ENCODE results near the gene RHOU. TPM values are rescaled to one million over a fixed set of nuclear protein-coding genes. Genes with fewer than 3 reads are reported as not detected.

The RHOU gene
- total and polyA plus RNA-seq, 2 donors (not counting 3 experiments of a cell fraction or from before 2014, with no cell fraction given), result 0.04 to 0.40 TPM

DNA sequence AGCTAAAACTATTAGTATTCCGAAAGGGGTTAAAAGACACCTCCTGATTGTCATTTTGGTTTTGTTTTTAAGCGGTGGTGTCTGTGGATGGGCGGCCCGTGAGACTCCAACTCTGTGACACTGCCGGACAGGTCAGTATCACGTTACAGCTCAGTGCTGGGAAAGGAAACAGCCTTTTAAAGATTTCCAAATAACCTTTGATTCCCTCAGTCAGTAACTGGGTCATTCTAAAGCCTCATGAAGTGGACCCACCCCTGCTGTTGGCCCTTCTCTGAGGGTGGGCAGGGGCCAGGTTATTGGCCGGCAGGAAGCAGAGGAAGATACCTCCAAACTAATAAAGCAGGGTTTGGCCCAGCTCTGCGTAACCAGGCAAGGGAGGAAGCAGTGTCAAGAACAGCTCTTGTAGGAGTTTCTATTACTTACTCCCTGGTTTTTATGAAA, 2.3 kb downstream of the RHOU start:
- H3K4me2 ChIP-seq (ENCODE audit: insufficient read depth, low read length), result no peak overlapping the region
- no peak overlapping the region for H3K9ac ChIP-seq (replicated peaks; ENCODE audit: extremely low read depth, insufficient read depth, low read length)
- H3K36me3 ChIP-seq (ENCODE audit: control insufficient read depth in 2 of 2, extremely low read depth in 1 of 2, insufficient read depth in 2 of 2, low read length in 2 of 2), result no peaks in the 10 kb centered on the region
- no peak for TF ChIP-seq GATA2 (IDR thresholded peaks at IDR 0.05; ENCODE audit: insufficient read depth, insufficient read length, low read depth, low read length)
- TF ChIP-seq FOS (IDR thresholded peaks at IDR 0.05; ENCODE audit: borderline replicate concordance, insufficient read depth, low read length), result no peak
- TF ChIP-seq, protein P1, sequence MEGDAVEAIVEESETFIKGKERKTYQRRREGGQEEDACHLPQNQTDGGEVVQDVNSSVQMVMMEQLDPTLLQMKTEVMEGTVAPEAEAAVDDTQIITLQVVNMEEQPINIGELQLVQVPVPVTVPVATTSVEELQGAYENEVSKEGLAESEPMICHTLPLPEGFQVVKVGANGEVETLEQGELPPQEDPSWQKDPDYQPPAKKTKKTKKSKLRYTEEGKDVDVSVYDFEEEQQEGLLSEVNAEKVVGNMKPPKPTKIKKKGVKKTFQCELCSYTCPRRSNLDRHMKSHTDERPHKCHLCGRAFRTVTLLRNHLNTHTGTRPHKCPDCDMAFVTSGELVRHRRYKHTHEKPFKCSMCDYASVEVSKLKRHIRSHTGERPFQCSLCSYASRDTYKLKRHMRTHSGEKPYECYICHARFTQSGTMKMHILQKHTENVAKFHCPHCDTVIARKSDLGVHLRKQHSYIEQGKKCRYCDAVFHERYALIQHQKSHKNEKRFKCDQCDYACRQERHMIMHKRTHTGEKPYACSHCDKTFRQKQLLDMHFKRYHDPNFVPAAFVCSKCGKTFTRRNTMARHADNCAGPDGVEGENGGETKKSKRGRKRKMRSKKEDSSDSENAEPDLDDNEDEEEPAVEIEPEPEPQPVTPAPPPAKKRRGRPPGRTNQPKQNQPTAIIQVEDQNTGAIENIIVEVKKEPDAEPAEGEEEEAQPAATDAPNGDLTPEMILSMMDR (IDR thresholded peaks at IDR 0.05; ENCODE audit: extremely low read depth in 1 of 2, insufficient read depth in 1 of 2, low read depth in 1 of 2, low read length in 2 of 2), result no peak
- no peak for TF ChIP-seq POLR2A (IDR thresholded peaks at IDR 0.05; ENCODE audit: low read depth, low read length)
- TF ChIP-seq EZH2 (IDR thresholded peaks at IDR 0.05; ENCODE audit: borderline replicate concordance, low read depth, low read length, severe bottlenecking), result no peak
- TF ChIP-seq, protein P2, sequence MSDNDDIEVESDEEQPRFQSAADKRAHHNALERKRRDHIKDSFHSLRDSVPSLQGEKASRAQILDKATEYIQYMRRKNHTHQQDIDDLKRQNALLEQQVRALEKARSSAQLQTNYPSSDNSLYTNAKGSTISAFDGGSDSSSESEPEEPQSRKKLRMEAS (IDR thresholded peaks at IDR 0.05; ENCODE audit: insufficient read depth, insufficient read length), result no peak
- no peak for TF ChIP-seq JUN (IDR thresholded peaks at IDR 0.05; ENCODE audit: borderline replicate concordance, insufficient read depth, insufficient read length, low read depth)
- TF ChIP-seq POLR2AphosphoS5 (IDR thresholded peaks at IDR 0.05; ENCODE audit: insufficient read depth, low read depth, low read length), result no peak
- no peak for TF ChIP-seq MYC (IDR thresholded peaks at IDR 0.05; ENCODE audit: low read depth, low read length)
- ChIA-PET POLR2A (no interaction called here), CTCF (interaction anchor here (1.0 kb wide), 1 partner anchor 489 kb away, joined by 4 read pairs; no protein-coding TSS in a partner anchor)
- H3K79me2 ChIP-seq (ENCODE audit: control insufficient read depth, insufficient read depth, low read length), result no peaks in the 10 kb centered on the region
- no peak for DNase-seq (ENCODE audit: low read depth, low spot score)
- no peaks in the 10 kb centered on the region for H3K9me3 ChIP-seq (replicated peaks; ENCODE audit: control insufficient read depth, insufficient read depth, low read length)
- H2AFZ ChIP-seq (ENCODE audit: low read depth, low read length), result no peak overlapping the region
- peaks cover 29 to 40% of the 10 kb centered on the region in 2 experiments for H3K27me3 ChIP-seq (ENCODE audit: control insufficient read depth in 2 of 2, insufficient read depth in 2 of 2, low read length in 2 of 2)
- no peak for FAIRE-seq
- dilution Hi-C loops (cut with MboI; ENCODE audit: extremely low pct_ligation_motif_present, low sequenced_read_pairs), result no loop called here
- peaks cover 6% of the 10 kb centered on the region for H3K4me1 ChIP-seq (ENCODE audit: control insufficient read depth, extremely low read depth, insufficient read depth, low read length)
- H3K4me3 ChIP-seq (replicated peaks in 1 of 3; ENCODE audit: insufficient read depth in 1 of 3, low read depth in 1 of 3, low read length in 3 of 3), result no peak overlapping the region
- intact Hi-C loops (cut with micrococcal nuclease), result loop anchor here (5.0 kb wide), 1 partner anchor 420 kb away; no protein-coding TSS in a partner anchor
- no peaks in the 10 kb centered on the region for H3K9me1 ChIP-seq (replicated peaks; ENCODE audit: control insufficient read depth, extremely low read depth, insufficient read depth, low read length)
- no TSS peak for BruUV-seq (replicated peaks)
- no peaks in the 10 kb centered on the region for H4K20me1 ChIP-seq (replicated peaks; ENCODE audit: control insufficient read depth, extremely low read depth, insufficient read depth, low read length)
- no peak overlapping the region for H3K27ac ChIP-seq (ENCODE audit: insufficient read depth, low read depth, low read length)

Data from endothelial cell of umbilical vein (primary cell).